ENCODE data around the gene VSX2.

Gene VSX2

GRCh38 chr14:74238974-74239847 lies at the start of gene VSX2:
Gene VSX2 (plus strand): TSS chr14:74239449. CDS start chr14:74239562, 113 bp downstream.
- no peak for TF ChIP-seq CTCF (IDR thresholded peaks at IDR 0.05; ENCODE audit: control insufficient read depth, insufficient read depth, low read depth, low read length, missing control alignments)
- DNase-seq (ENCODE audit: low read depth): no peak
- no peak within 1 kb of the TSS for H3K4me3 ChIP-seq (ENCODE audit: control insufficient read depth, low read depth, low read length)

DNA sequence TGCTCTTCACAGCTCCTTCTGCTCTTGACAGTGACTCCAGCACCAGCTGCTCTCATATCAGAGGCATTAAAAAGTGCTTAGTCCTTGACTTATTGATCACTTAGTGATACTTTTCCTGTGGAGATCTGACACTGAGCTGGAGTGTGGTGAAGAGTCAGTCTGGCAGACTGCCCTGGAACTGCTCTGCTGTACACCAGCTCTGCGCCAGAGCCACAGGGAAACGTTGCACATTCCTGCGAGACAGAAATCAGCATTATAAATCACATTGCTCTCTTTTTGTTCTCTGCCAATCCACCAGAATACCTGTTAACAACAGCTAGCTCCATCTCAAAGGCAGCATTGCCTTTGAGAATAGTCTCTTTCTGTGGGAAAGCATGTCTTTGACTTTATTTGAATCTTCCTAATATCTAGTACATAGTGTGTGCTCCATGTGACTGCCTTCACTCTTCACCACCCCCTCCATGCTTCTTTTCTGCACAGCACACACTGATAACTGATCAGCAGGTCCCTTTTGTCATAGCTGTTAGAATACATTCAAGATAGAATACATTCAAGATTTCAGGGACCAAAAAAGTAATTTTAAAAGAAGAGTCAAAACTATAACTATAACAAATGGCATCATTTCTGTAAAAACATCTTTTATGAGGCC lies 48.2 kb upstream of the VSX2 start:
- no peak overlapping the region for H3K4me3 ChIP-seq (ENCODE audit: control insufficient read depth, low read depth, low read length)
- no peak for DNase-seq (ENCODE audit: low read depth)
- no peak for TF ChIP-seq CTCF (IDR thresholded peaks at IDR 0.05; ENCODE audit: control insufficient read depth, insufficient read depth, low read depth, low read length, missing control alignments)

- no peak for DNase-seq (ENCODE audit: low read depth)
- H3K4me3 ChIP-seq (ENCODE audit: control insufficient read depth, low read depth, low read length): no peak overlapping the region
- no peak for TF ChIP-seq CTCF (IDR thresholded peaks at IDR 0.05; ENCODE audit: control insufficient read depth, insufficient read depth, low read depth, low read length, missing control alignments)
These were observed 44.6 kb upstream of the VSX2 start for GRCh38 chr14:74194506-74195274.

- no peak overlapping the region for H3K4me3 ChIP-seq (ENCODE audit: control insufficient read depth, low read depth, low read length)
- TF ChIP-seq CTCF (IDR thresholded peaks at IDR 0.05; ENCODE audit: control insufficient read depth, insufficient read depth, low read depth, low read length, missing control alignments): no peak
- no peak for DNase-seq (ENCODE audit: low read depth)
These were observed 43.6 kb upstream of the VSX2 start for GRCh38 chr14:74195623-74196022.

DNA sequence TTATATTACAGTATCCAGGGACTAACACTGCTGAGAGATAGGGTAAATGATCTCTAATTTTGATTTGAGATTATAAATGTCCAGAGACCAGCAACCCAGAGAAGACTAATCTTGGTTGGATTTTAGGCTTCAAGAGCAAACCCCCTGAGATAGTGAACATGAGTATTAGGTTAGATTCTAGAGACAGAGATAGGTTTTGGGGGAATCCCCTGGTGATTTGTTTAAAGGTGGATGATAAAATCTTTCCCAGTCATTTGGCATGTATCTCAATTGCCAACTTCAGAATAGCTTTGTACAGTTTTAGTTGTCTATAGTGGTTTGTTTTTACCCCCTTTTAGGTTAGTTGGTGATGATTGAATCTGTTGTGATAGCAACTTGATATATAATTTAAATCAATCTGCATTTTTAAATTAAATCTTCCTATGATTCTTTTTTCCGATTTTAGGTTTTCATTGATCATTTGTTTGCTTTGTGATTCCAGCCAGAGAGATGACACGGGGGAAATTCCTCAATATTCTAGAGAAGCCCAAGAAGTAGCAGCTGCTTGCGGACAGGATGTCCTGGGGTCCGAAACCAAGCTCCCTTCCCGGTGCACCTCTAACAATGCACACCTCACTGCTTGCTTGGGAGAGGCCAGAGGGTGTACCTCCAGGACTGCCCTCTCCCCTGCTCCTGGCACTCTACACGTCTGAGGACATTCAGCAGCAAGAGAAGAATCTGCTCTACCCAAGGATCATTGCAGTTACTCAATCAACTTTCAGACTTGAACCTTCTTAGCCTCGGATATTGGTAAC lies 40.6 kb upstream of the VSX2 start:
- H3K4me3 ChIP-seq (ENCODE audit: control insufficient read depth, low read depth, low read length): no peak overlapping the region
- no peak for TF ChIP-seq CTCF (IDR thresholded peaks at IDR 0.05; ENCODE audit: control insufficient read depth, insufficient read depth, low read depth, low read length, missing control alignments)

DNA sequence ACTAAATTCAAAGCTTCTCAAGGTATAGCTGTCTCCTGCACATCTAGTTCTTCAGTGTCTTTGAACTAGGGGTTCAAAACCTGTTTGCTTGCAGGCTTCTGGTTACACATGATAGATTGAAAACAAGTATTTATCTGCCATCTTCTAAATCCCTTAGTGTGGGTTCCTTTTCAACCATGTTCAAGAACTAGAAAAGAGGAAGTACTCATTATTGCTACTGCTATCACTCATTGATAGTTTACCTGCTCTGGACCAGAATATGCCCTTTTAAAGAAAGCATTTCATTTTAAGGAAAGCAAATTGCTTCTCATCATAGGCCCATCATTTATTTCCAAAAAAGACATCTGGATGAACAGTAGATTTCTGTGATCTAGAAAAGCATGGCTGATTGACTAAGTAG lies 37.1 kb upstream of the VSX2 start:
- DNase-seq (ENCODE audit: low read depth): no peak
- no peak overlapping the region for H3K4me3 ChIP-seq (ENCODE audit: control insufficient read depth, low read depth, low read length)

More for the DNA sequence above, 40.6 kb upstream of the VSX2 start:
- no peak for DNase-seq (ENCODE audit: low read depth)

More for the DNA sequence above, 37.1 kb upstream of the VSX2 start:
- TF ChIP-seq CTCF (IDR thresholded peaks at IDR 0.05; ENCODE audit: control insufficient read depth, insufficient read depth, low read depth, low read length, missing control alignments): no peak
